Stromal cell of bone marrow (primary cell): ENCODE data around the gene F7.
"Not testable (repeated sequence)": the region's sequence is repeated elsewhere in the genome, so short reads cannot be mapped to it uniquely, and the experiment has no call there.

Source experiments
- DNase-seq: peaks from one replicate; pipeline ENCODE4 v3.0.0-alpha.2; 2012; ENCODE audit warnings: low read depth

Gene F7

DNA sequence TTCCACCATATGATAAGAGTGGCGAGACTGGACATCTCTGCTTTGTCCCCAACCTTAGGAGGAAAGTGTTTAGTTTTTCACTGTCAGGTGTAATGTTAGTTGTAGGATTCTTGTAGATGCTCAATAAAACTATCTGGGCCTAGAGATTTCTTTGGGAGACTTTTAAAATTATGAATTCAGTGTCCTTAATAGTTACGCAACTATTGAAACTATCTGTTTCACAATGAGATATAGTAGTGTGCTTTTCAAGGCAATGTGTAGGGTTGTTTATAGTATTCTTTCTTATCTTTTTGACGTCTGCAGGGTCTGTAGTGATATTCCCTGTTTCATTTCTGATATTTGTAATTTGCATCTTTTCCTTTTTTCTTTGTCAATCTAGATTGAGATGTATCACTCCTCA, 33.2 kb upstream of the F7 start:
- no peak for DNase-seq

DNA sequence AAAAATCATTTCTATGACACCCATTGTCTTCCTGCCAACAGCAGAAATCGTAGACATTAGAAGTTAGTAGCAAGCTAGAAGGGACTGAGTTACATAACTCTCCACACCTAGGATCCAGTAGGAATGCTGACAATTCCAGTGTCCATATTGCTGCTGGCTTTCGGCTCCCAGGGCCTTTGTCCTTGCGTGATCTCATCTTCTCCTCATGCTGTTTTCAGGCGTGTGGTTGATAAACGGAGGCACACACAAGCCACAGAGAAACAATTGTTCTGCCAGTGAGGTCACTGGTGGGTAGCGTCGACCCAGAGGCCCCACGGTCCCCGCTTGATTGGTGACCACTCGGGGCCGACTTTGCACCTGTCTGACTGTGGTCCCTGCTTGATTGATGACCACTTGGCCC, 31.6 kb upstream of the F7 start:
- DNase-seq, result no peak

DNA sequence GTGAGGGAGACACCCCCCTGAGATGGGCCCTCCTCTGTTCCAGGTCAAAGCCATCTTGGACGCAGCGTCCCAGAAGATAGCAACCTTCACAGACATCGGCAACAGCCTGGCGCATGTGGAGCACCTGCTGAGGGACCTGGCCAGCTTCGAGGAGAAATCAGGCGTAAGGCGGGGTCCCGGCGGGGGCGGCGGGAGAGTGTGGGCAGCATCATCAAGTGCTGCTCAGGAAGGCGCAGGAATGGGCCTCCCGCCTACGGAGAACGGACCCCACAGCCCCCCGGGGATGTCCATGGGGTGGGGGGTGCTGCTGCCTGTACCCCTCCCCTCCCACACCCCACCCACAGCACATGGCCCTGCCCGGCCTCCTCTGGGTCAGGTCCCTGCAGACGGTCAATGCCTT, 31.2 kb upstream of the F7 start:
- DNase-seq, result no peak

DNA sequence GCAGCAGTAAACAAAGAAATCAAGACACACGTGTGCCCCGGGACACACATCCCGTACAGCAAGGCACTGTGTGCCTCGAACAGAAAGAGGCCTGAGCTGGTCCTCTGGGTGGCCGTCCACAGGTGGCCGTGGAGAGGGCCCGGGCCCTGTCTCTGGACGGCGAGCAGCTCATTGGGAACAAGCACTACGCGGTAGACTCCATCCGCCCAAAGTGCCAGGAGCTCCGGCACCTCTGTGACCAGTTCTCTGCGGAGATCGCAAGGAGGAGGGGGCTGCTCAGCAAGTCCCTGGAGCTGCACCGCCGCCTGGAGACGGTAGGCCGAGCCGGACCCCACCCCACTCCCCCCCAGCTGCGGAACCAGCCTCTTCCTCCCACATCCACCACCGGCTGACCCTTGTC, 30.7 kb upstream of the F7 start:
- no peak for DNase-seq

DNA sequence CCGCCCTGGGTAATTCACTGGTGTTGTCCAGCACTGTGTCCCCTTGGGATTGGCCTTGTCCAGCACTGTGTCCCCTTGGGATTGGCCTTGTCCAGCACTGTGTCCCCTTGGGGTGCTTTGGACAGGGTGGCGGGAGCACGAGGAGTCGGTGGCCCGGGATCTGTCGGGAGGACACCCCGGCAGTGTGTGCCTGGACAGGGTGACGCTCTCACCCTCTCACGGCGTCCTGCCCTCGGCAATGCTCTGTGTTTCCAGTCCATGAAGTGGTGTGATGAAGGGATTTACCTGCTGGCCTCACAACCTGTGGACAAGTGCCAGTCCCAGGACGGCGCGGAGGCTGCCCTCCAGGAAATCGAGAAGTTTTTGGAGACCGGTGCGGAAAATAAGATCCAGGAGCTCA, 29.9 kb upstream of the F7 start:
- no peak for DNase-seq

GRCh38 chr13:113076681-113077401, 28.8 kb upstream of the F7 start:
- no peak for DNase-seq

DNA sequence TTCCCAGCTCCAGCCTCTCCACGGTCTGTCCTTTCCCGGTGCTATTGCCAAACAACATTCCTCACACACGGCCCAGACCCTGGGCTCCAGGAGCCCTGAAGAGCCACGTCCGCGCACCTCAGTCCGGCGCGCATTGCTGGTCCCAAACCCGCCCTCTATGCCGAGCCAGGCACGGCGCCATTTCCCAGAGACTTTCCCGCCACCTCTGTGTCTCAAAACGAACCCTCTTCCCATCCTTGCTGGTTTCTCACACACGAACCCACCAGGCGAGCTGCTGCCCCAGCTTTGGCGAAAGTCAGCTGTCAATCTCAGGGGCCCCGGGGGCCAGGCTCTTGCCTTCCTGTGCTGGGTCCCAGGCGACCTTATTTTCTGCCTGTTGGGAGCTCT, 28.0 kb upstream of the F7 start:
- no peak for DNase-seq

- DNase-seq, result no peak
Observed at GRCh38 chr13:113077953-113078901, 27.4 kb upstream of the F7 start.

- no peak for DNase-seq
Observed at GRCh38 chr13:113078902-113079780, 26.4 kb upstream of the F7 start.

GRCh38 chr13:113079781-113080080, 25.9 kb upstream of the F7 start:
- DNase-seq, result not testable (repeated sequence)

GRCh38 chr13:113080361-113080831, 25.2 kb upstream of the F7 start:
- DNase-seq, result no peak

DNA sequence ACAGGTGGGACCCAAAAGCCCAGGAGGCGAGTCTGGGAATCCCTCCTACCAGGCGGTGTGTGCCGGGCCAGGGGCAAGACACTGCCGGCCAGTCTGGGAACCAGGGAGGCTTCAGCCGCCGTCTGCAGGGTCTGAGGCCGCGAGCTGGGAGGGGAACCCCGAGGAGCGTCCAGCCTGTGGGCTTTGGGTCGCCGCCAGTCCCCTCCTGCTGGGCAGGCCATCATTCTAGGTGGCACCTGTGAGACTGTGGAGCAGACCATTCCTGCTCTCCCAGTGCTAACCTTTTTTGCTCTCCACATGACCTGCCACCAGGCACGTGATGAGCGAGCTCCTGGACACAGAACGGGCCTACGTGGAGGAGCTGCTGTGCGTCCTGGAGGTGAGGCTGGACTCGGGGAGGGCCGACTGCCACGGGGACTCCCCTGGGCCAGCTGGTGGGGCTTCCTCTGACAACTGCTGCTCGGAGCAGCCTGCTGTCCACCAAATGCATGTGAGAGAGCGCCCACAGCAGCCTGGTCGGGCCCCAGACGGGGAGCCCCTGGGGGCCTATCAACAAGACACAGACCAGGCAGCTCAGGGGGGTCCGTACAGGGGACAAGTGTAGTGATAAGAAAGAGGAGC, 24.6 kb upstream of the F7 start:
- no peak for DNase-seq

GRCh38 chr13:113082198-113083021, 23.2 kb upstream of the F7 start:
- no peak for DNase-seq

GRCh38 chr13:113083022-113083373, 22.6 kb upstream of the F7 start:
- no peak for DNase-seq

- DNase-seq, result peak; percentile 39
Observed at GRCh38 chr13:113083402-113084061, 22.1 kb upstream of the F7 start.

DNA sequence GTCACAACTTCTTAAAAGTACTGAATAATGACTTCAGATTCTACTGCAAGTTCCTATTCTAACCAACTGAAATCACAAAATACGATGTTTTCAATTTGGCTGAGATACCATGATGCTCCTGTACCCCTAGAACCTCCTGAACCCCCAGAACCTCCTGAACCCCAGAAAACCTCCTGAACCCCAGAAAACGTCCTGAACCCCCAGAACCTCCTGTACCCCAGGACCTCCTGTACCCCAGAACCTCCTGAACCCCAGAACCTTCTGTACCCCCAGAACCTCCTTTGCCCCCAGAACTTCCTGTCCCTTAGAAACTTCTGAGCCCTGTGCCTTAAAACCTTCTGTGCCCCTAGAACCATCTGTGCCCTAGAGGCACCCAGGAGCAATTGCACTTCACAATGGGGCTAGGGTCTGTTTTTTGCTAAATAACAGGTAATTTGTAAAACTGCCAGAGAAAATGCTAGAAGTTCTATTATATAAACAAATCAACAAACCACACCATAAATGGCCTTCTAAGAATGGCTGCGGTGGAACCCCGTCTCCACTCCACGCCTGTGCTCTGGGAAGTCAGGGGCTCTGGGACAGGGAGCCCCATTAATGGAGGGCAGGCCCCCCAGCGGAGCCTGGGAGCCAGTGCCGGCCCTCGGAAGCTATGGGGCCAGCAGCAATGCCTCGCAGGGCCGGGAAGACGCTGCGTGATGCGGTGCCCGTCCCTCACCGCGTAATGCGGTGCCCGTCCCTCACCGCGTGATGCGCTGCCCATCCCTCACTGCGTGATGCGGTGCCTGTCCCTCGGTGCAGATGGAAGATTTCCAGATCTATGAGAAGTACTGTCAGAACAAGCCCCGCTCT, 21.3 kb upstream of the F7 start:
- no peak for DNase-seq

GRCh38 chr13:113084943-113085540, 20.5 kb upstream of the F7 start:
- DNase-seq, result no peak

- no peak for DNase-seq
Observed at GRCh38 chr13:113086031-113086750, 19.4 kb upstream of the F7 start.
